HG03571 (cell line): Measurements from ENCODE around the gene ST14.

Experiments used
- ATAC-seq: cut with Tn5 transposase; IDR thresholded peaks from one replicate; pipeline ENCODE4 v1.9.1; 2021; ENCODE audit not compliant: unreplicated experiment

Gene ST14

GRCh38 chr11:130206141-130206540 lies 46.6 kb downstream of the ST14 start:
- ATAC-seq: no peak

GRCh38 chr11:130208241-130209127 lies 48.9 kb downstream of the ST14 start:
- ATAC-seq: no peak

- ATAC-seq: no peak
Observed at GRCh38 chr11:130209128-130209932, 49.7 kb downstream of the ST14 start.

GRCh38 chr11:130209954-130210854 lies 50.6 kb downstream of the ST14 start:
- no peak for ATAC-seq

GRCh38 chr11:130211144-130211543 lies 51.6 kb downstream of the ST14 start:
- ATAC-seq: no peak

GRCh38 chr11:130211781-130212401 lies 52.3 kb downstream of the ST14 start:
- ATAC-seq: no peak

- peak; percentile 10 for ATAC-seq
Observed at GRCh38 chr11:130212431-130212961, 52.9 kb downstream of the ST14 start.

GRCh38 chr11:130213143-130213978 lies 53.8 kb downstream of the ST14 start:
- ATAC-seq: peak; percentile 87

- no peak for ATAC-seq
Observed at GRCh38 chr11:130213979-130214281, 54.3 kb downstream of the ST14 start.

GRCh38 chr11:130214861-130215530 lies 55.4 kb downstream of the ST14 start:
- ATAC-seq: no peak

- ATAC-seq: no peak
Observed at GRCh38 chr11:130215531-130216220, 56.1 kb downstream of the ST14 start.

- ATAC-seq: no peak
Observed at GRCh38 chr11:130216221-130216550, 56.6 kb downstream of the ST14 start.

GRCh38 chr11:130216591-130217132 lies 57.1 kb downstream of the ST14 start:
- ATAC-seq: no peak

- no peak for ATAC-seq
Observed at GRCh38 chr11:130217133-130218031, 57.8 kb downstream of the ST14 start.

- ATAC-seq: no peak
Observed at GRCh38 chr11:130218501-130219070, 59.0 kb downstream of the ST14 start.

- ATAC-seq: no peak
Observed at GRCh38 chr11:130219148-130219547, 59.6 kb downstream of the ST14 start.
